DOHH2 (cell line): ENCODE data around the gene WFS1.

ENCODE experiments used
- EZH2phosphoT487 ChIP-seq: fragments of 200-600 bp; sonication (generic); IDR thresholded peaks from 2 replicates; pipeline ENCODE4 v1.6.1; 2017; ENCODE audit warnings: borderline replicate concordance, mild to moderate bottlenecking, antibody characterized with exemption, low read length, moderate library complexity, mixed read lengths
- TF ChIP-seq, protein P1 (sequence below): fragments of 200-600 bp; sonication (generic); IDR thresholded peaks from one replicate; pipeline ENCODE4 v1.5.1; 2014; ENCODE audit warnings: antibody characterized with exemption, mild to moderate bottlenecking, low read depth, low read length; ENCODE audit not compliant: poor library complexity, severe bottlenecking

DNA sequence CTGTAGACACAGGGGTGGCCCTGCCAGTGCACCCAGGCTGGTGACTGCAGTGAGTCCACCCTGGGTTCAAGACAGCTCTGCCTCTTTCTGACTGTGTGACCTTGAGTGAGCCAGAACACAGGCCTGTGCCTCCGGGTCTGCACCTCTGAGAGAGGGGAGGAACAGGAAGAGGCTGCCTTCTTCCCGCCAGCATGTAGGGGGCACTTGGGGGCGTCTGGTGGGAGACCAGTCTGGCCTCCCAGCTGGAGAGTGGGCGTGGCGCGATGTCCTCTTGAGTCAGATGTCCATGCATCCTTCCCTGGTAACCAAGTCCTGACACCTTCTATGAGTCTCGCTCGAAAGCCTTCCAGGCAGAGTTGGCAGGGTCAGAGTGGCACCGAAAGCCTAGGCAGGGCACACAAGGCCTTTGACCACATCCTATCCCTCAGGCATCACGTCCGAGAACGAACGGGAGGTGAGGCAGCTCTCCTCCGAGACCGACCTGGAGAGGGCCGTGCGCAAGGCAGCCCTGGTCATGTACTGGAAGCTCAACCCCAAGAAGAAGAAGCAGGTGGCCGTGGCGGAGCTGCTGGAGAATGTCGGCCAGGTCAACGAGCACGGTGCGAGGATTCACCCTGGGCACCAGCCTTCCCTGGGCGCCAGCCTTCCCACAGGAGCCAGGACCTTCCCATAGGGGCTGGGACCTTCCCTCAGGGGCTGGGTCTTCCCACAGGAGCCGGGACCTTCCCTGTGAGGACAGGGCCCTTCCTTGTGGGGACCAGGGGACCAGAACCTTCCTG lies 21.3 kb downstream of the WFS1 start:
- no peak for TF ChIP-seq EZH2phosphoT487
- TF ChIP-seq, protein P1, sequence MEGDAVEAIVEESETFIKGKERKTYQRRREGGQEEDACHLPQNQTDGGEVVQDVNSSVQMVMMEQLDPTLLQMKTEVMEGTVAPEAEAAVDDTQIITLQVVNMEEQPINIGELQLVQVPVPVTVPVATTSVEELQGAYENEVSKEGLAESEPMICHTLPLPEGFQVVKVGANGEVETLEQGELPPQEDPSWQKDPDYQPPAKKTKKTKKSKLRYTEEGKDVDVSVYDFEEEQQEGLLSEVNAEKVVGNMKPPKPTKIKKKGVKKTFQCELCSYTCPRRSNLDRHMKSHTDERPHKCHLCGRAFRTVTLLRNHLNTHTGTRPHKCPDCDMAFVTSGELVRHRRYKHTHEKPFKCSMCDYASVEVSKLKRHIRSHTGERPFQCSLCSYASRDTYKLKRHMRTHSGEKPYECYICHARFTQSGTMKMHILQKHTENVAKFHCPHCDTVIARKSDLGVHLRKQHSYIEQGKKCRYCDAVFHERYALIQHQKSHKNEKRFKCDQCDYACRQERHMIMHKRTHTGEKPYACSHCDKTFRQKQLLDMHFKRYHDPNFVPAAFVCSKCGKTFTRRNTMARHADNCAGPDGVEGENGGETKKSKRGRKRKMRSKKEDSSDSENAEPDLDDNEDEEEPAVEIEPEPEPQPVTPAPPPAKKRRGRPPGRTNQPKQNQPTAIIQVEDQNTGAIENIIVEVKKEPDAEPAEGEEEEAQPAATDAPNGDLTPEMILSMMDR: no peak
